Neural cell (in vitro differentiated cells): ENCODE measurements around the gene ZBTB24.

Experiments
- EP300 ChIP-seq: fragments of 450-650 bp; conservative IDR thresholded peaks from 2 replicates; pipeline ENCODE4 v1.6.1; 2014; ENCODE audit warnings: antibody characterized with exemption, mild to moderate bottlenecking, moderate library complexity; ENCODE audit not compliant: poor library complexity, severe bottlenecking
- EZH2 ChIP-seq: fragments of 200-600, 300-800 bp; shearing (Covaris generic), sonication (generic); IDR thresholded peaks from 2 replicates; pipeline ENCODE4 v1.6.1; 2014; ENCODE audit warnings: antibody characterized with exemption, low read length, borderline replicate concordance, mild to moderate bottlenecking; ENCODE audit not compliant: insufficient read depth, poor library complexity, severe bottlenecking
- MXI1 ChIP-seq: fragments of 450-650 bp; conservative IDR thresholded peaks from 2 replicates; pipeline ENCODE4 v1.6.1; 2014; ENCODE audit warnings: antibody characterized with exemption, mild to moderate bottlenecking; ENCODE audit not compliant: poor library complexity, severe bottlenecking
- POLR2AphosphoS5 ChIP-seq: IDR thresholded peaks from 2 replicates; pipeline ENCODE4 v1.6.1; 2012
- RAD21 ChIP-seq: fragments of 450-650 bp; conservative IDR thresholded peaks from 2 replicates; pipeline ENCODE4 v1.6.1; 2014; ENCODE audit warnings: antibody characterized with exemption, mild to moderate bottlenecking, moderate library complexity
- SMC3 ChIP-seq: fragments of 450-650 bp; conservative IDR thresholded peaks from 2 replicates; pipeline ENCODE4 v1.6.1; 2014; ENCODE audit warnings: antibody characterized with exemption, mild to moderate bottlenecking, moderate library complexity; ENCODE audit not compliant: poor library complexity
- TAF1 ChIP-seq: IDR thresholded peaks from 2 replicates; pipeline ENCODE4 v1.6.1; 2012; ENCODE audit warnings: low read depth
- TF ChIP-seq, protein P1 (sequence below): IDR thresholded peaks from 2 replicates; pipeline ENCODE4 v1.6.1; 2012; ENCODE audit warnings: borderline replicate concordance
- TF ChIP-seq, protein P2 (sequence below): fragments of 450-650 bp; IDR thresholded peaks from 2 replicates; pipeline ENCODE4 v1.5.1; 2014; ENCODE audit warnings: antibody characterized with exemption, mild to moderate bottlenecking, moderate library complexity; ENCODE audit not compliant: poor library complexity, severe bottlenecking

DNA sequence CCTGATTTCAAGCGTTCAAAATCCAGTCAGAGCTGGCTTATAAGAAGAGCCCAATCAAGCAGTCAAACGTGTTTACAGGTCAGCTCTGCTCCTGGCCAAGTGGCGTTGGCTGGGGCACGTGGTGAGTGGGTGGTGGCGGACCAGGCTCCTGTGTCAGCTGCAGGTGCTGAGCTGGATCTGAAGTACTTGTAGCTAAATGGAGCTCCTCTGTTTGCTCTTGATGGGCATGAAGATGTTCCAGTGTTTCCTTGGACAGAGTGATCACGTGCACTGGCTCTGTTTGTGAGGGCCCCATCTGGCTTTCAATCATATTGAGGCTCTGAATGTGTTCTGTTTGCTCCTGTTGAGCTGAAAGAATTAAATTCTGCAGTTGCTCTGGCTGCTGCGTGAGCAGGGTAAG lies 17.2 kb downstream of the ZBTB24 start:
- TF ChIP-seq, protein P1, sequence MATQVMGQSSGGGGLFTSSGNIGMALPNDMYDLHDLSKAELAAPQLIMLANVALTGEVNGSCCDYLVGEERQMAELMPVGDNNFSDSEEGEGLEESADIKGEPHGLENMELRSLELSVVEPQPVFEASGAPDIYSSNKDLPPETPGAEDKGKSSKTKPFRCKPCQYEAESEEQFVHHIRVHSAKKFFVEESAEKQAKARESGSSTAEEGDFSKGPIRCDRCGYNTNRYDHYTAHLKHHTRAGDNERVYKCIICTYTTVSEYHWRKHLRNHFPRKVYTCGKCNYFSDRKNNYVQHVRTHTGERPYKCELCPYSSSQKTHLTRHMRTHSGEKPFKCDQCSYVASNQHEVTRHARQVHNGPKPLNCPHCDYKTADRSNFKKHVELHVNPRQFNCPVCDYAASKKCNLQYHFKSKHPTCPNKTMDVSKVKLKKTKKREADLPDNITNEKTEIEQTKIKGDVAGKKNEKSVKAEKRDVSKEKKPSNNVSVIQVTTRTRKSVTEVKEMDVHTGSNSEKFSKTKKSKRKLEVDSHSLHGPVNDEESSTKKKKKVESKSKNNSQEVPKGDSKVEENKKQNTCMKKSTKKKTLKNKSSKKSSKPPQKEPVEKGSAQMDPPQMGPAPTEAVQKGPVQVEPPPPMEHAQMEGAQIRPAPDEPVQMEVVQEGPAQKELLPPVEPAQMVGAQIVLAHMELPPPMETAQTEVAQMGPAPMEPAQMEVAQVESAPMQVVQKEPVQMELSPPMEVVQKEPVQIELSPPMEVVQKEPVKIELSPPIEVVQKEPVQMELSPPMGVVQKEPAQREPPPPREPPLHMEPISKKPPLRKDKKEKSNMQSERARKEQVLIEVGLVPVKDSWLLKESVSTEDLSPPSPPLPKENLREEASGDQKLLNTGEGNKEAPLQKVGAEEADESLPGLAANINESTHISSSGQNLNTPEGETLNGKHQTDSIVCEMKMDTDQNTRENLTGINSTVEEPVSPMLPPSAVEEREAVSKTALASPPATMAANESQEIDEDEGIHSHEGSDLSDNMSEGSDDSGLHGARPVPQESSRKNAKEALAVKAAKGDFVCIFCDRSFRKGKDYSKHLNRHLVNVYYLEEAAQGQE = no peak
- TF ChIP-seq POLR2AphosphoS5 (no peak), EP300 (no peak), EZH2 (no peak), SMC3 (no peak), MXI1 (no peak), TAF1 (no peak), RAD21 (no peak)
- TF ChIP-seq, protein P2, sequence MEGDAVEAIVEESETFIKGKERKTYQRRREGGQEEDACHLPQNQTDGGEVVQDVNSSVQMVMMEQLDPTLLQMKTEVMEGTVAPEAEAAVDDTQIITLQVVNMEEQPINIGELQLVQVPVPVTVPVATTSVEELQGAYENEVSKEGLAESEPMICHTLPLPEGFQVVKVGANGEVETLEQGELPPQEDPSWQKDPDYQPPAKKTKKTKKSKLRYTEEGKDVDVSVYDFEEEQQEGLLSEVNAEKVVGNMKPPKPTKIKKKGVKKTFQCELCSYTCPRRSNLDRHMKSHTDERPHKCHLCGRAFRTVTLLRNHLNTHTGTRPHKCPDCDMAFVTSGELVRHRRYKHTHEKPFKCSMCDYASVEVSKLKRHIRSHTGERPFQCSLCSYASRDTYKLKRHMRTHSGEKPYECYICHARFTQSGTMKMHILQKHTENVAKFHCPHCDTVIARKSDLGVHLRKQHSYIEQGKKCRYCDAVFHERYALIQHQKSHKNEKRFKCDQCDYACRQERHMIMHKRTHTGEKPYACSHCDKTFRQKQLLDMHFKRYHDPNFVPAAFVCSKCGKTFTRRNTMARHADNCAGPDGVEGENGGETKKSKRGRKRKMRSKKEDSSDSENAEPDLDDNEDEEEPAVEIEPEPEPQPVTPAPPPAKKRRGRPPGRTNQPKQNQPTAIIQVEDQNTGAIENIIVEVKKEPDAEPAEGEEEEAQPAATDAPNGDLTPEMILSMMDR = no peak
